ENCODE data around the gene SMU1. TPM values are rescaled to one million over a fixed set of nuclear protein-coding genes. Genes with fewer than 3 reads are reported as not detected.

Gene SMU1
- total RNA-seq: 27.6 and 34.5 TPM in 2 replicates

GRCh38 chr9:33076046-33077004 lies at the start of gene SMU1:
Gene SMU1 (minus strand): TSS chr9:33076674. CDS start chr9:33076608, 66 bp downstream.

GRCh38 chr9:33024966-33025571 lies 51.4 kb downstream of the SMU1 start, which contains the start of gene DNAJA1:
Gene DNAJA1 (plus strand): TSS chr9:33025273. CDS start chr9:33026485, 1,212 bp downstream.

Other genes with a start within 250 kb of the SMU1 start
- 30.4 and 32.5 TPM in 2 replicates for gene APTX, start 75.0 kb downstream of the SMU1 start, total RNA-seq
- 112 and 124 TPM in 2 replicates for gene DNAJA1, start 51.4 kb downstream of the SMU1 start, total RNA-seq
- gene B4GALT1, start 90.7 kb upstream of the SMU1 start, total RNA-seq: 129 and 136 TPM in 2 replicates
- gene SPINK4, start 163.5 kb upstream of the SMU1 start, total RNA-seq: not detected in 2 replicates
- 56.9 and 62.2 TPM in 2 replicates for gene BAG1, start 188.0 kb upstream of the SMU1 start, total RNA-seq
- gene CHMP5, start 188.4 kb upstream of the SMU1 start, total RNA-seq: 75.7 and 85.1 TPM in 2 replicates
- 47.2 TPM in 2 replicates for gene NFX1, start 213.8 kb upstream of the SMU1 start, total RNA-seq

Data from articular chondrocyte of knee joint (primary cell).